K562 (cell line): Measurements from ENCODE around the gene ZNF547. TPM values are rescaled to one million over a fixed set of nuclear protein-coding genes. Genes with fewer than 3 reads are reported as not detected.

ENCODE experiments used
- ATAC-seq: fragments of 200-7000 bp; cut with Tn5 transposase; 3 replicates; pipeline ENCODE4 v1.9.1; 2020; ENCODE audit warnings: moderate library complexity
- BruUV-seq: library from RNA; stranded (reverse); fragments of 400-500 nt; replicated peaks from 2 replicates; lab custom pipeline; 2021; lab: Mats Ljungman, UMichigan
- CTCF ChIA-PET: fragments of 300-600 bp; formaldehyde crosslinking; extraction: SDS; loops from one replicate; lab custom pipeline; 2021; ENCODE audit warnings: low intra/inter-chr PET ratio; lab: Yijun Ruan, JAX
- POLR2A ChIA-PET: fragments of 300-600, 350-650 bp; sonication (Branson Sonifier 250); formaldehyde crosslinking; extraction: SDS; loops from one replicate; lab custom pipeline; 2021; ENCODE audit warnings: antibody characterized with exemption, inconsistent platforms; lab: Yijun Ruan, JAX
- DNase-seq, 4 experiments: peaks; one replicate each; pipeline versions ENCODE4 v3.0.0 to v3.0.0-alpha.2; 2011 to 2018; ENCODE audit warnings: low spot score in 3 of 4, mixed read lengths in 3 of 4; ENCODE audit errors: extremely low read depth in 1 of 4
- FAIRE-seq: peaks from 2 replicates; lab custom pipeline; 2011; peaks lifted over from hg19 to GRCh38; lab: Jason Lieb, UNC
- H2AFZ ChIP-seq: 2 replicates; pipeline ENCODE4 v1.6.0; 2011; ENCODE audit warnings: low read depth, low read length, control low read depth, inconsistent platforms
- H3K27ac ChIP-seq: fragments of 200-600 bp; 3 replicates; pipeline ENCODE4 v1.8.0; 2011; ENCODE audit warnings: low read depth, mild to moderate bottlenecking, control low read depth, inconsistent platforms, low read length, moderate library complexity, mixed read lengths; ENCODE audit errors: extremely low read depth
- H3K27me3 ChIP-seq, 2 experiments: fragments of 300-600 bp in 1 of 2; 2 replicates in 1 of 2; 3 replicates in 1 of 2; pipeline versions ENCODE4 v1.6.0 to v1.8.0; 2011; ENCODE audit warnings: inconsistent platforms in 2 of 2, low read length in 2 of 2, mild to moderate bottlenecking in 1 of 2, mixed read lengths in 1 of 2, moderate library complexity in 1 of 2; ENCODE audit not compliant: control insufficient read depth in 2 of 2, insufficient read depth in 2 of 2
- H3K36me3 ChIP-seq: fragments of 300-600 bp; 3 replicates; pipeline ENCODE4 v1.8.0; 2011; ENCODE audit warnings: mild to moderate bottlenecking, low read length, inconsistent platforms; ENCODE audit not compliant: control insufficient read depth, insufficient read depth
- H3K4me1 ChIP-seq, 2 experiments: fragments of 200-600 bp in 1 of 2; replicated peaks in 1 of 2; 2 replicates in 1 of 2; 3 replicates in 1 of 2; pipeline versions ENCODE4 v1.5.1 to v1.8.0; 2011; ENCODE audit warnings: inconsistent platforms in 2 of 2, low read length in 2 of 2, mild to moderate bottlenecking in 1 of 2, mixed read lengths in 1 of 2, moderate library complexity in 1 of 2; ENCODE audit not compliant: control insufficient read depth in 2 of 2, insufficient read depth in 2 of 2
- H3K4me2 ChIP-seq: 2 replicates; pipeline ENCODE4 v1.6.1; 2011; ENCODE audit warnings: low read length, control low read depth, inconsistent platforms, mixed read lengths; ENCODE audit not compliant: insufficient read depth
- H3K4me3 ChIP-seq: fragments of 200-600 bp; sonication (generic), shearing (Covaris generic); 2 replicates; pipeline ENCODE4 v1.5.1; 2016; ENCODE audit warnings: control low read depth, inconsistent platforms
- H3K79me2 ChIP-seq: fragments of 200-600 bp; 3 replicates; pipeline ENCODE4 v1.8.0; 2011; ENCODE audit warnings: low read length, inconsistent platforms; ENCODE audit not compliant: control insufficient read depth, insufficient read depth
- H3K9ac ChIP-seq, 2 experiments: 2 replicates each; pipeline versions ENCODE4 v1.6.0 to v1.6.1; 2011; ENCODE audit warnings: low read depth in 2 of 2, low read length in 2 of 2, control low read depth in 1 of 2, inconsistent platforms in 1 of 2, mild to moderate bottlenecking in 1 of 2, mixed read lengths in 1 of 2; ENCODE audit not compliant: insufficient read depth in 1 of 2
- H3K9me1 ChIP-seq: one replicate; pipeline ENCODE4 v1.6.0; 2011; ENCODE audit warnings: inconsistent platforms, mild to moderate bottlenecking, low read length, moderate library complexity; ENCODE audit not compliant: control insufficient read depth, insufficient read depth
- H3K9me3 ChIP-seq: replicated peaks from 2 replicates; pipeline ENCODE4 v1.5.1; 2011; ENCODE audit warnings: low read depth, low read length, inconsistent platforms; ENCODE audit not compliant: control insufficient read depth, insufficient read depth
- H4K20me1 ChIP-seq: replicated peaks from 2 replicates; pipeline ENCODE4 v1.6.1; 2011; ENCODE audit warnings: low read length, inconsistent platforms, mixed read lengths; ENCODE audit not compliant: control insufficient read depth, insufficient read depth
- BDP1 ChIP-seq: IDR thresholded peaks from 3 replicates; pipeline ENCODE4 v1.6.1; 2011; ENCODE audit not compliant: insufficient read length, insufficient read depth
- BRD9 ChIP-seq: fragments of 450-650 bp; IDR thresholded peaks from 2 replicates; pipeline ENCODE4 v1.6.1; 2018; ENCODE audit warnings: low read depth; ENCODE audit not compliant: partially characterized antibody
- CSDE1 ChIP-seq, 2 experiments: fragments of 450-650 bp; IDR thresholded peaks; 2 replicates each; pipeline ENCODE4 v1.6.1; 2016; ENCODE audit warnings: mild to moderate bottlenecking in 1 of 2
- EP300 ChIP-seq: IDR thresholded peaks from 2 replicates; pipeline ENCODE4 v1.6.1; 2012; ENCODE audit warnings: low read length, improper control_type of control experiment
- GTF2A2 ChIP-seq: IDR thresholded peaks from 2 replicates; pipeline ENCODE4 v1.6.1; 2016; ENCODE audit warnings: mild to moderate bottlenecking, missing genetic modification characterization, missing compliant biosample characterization
- KLF1 ChIP-seq: fragments of 450-650 bp; IDR thresholded peaks from 2 replicates; pipeline ENCODE4 v1.6.1; 2016; ENCODE audit warnings: missing genetic modification characterization, missing compliant biosample characterization
- RBFOX2 ChIP-seq: fragments of 200-400 bp; formaldehyde crosslinking; IDR thresholded peaks from 2 replicates; pipeline ENCODE4 v1.6.1; 2017; ENCODE audit warnings: low read depth, mild to moderate bottlenecking, low read length, moderate library complexity
- ZBED1 ChIP-seq: IDR thresholded peaks from 2 replicates; pipeline ENCODE4 v1.6.1; 2014
- ZNF316 ChIP-seq: fragments of 450-650 bp; IDR thresholded peaks from 2 replicates; pipeline ENCODE4 v1.6.1; 2016
- WGBS: fragments of 100-300 bp; shearing (Covaris generic); methylation state at CpG from one replicate; pipeline ENCODE4 v1.1.6; 2016; ENCODE audit warnings: low coverage, mixed read lengths; ENCODE audit not compliant: insufficient coverage; ENCODE audit errors: missing lambda C conversion rate; 5-methylcytosine and 5-hydroxymethylcytosine counted together
- in situ Hi-C: fragments of 300-500 bp; cut with MboI; formaldehyde crosslinking; loops from 4 replicates; pipeline ENCODE4 v1.15.0; 2018; ENCODE audit warnings: inconsistent platforms, mixed read lengths
- intact Hi-C: fragments of 100-400 bp; cut with micrococcal nuclease; formaldehyde crosslinking; loops from 2 replicates; pipeline ENCODE4 v1.14.2; 2022
- polyA plus RNA-seq, 8 experiments: library from polyadenylated mRNA; depleted of rRNA in 4 of 8; stranded (reverse) in 5 of 8; unstranded in 3 of 8; fragments of >200 nt; fragmentation: Nextera tagmentation in 2 of 8; fragmentation: Illumina TruSeq in 1 of 8; extraction: Ambion mirVana in 2 of 8; extraction: Trizol in 1 of 8; gene quantifications; 2 replicates each; pipeline versions ENCODE4 v1.2.1 to v1.2.3, GENCODE V29; 2011 to 2014; ENCODE audit warnings: inconsistent platforms in 1 of 8, missing spikeins in 1 of 8
- total RNA-seq, 7 experiments: library from RNA; depleted of rRNA in 6 of 7; stranded (reverse); fragments of >200 nt in 6 of 7; fragmentation: Illumina TruSeq in 2 of 7; extraction: Trizol in 2 of 7; gene quantifications; 2 replicates each; pipeline versions ENCODE4 v1.2.1 to v1.2.3, GENCODE V29; 2011 to 2021; ENCODE audit warnings: low replicate concordance in 1 of 7
- TF ChIP-seq, protein P1 (sequence below): IDR thresholded peaks from 3 replicates; pipeline ENCODE4 v1.6.1; 2011; ENCODE audit warnings: borderline replicate concordance, mild to moderate bottlenecking, moderate library complexity; ENCODE audit not compliant: insufficient read length; ENCODE audit errors: extremely low read depth
- TF ChIP-seq, protein P2 (sequence below): sonication (generic); formaldehyde crosslinking; IDR thresholded peaks from 2 replicates; pipeline ENCODE4 v1.8.1; 2023; ENCODE audit warnings: mild to moderate bottlenecking, missing genetic modification reagents

Gene ZNF547
- total and polyA plus RNA-seq, 9 of the 15 experiments (the other 6 are each of a cell fraction or from before 2014, with no cell fraction given): 0.03 to 0.96 (median 0.30) TPM

DNA sequence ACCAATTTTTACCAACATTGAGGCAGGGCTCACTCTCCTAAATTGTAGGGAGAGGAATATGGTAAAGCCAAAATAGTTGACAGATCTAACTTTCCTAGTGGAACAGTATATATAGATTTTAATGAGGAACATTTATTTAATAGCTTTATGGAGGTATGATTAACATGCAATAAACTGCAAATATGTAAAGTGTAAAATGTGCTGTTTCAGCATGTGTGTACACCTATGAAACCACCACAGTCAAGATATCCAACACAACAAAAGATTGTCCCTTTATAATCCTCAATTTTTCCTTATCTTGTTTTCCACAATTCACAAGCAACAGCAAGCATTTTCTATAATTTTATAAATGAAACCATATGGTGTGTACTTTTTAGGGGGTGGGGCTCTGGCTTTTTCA is 4.1 kb upstream of the ZNF547 start:
- H3K27me3 ChIP-seq: no peaks in the 10 kb centered on the region
- H3K4me3 ChIP-seq: no peak overlapping the region
- no peak overlapping the region for H3K27ac ChIP-seq
- intact Hi-C loops: no loop called here
- CTCF ChIA-PET: no interaction called here
- POLR2A ChIA-PET: no interaction called here
- H3K9me1 ChIP-seq: no peaks in the 10 kb centered on the region
- H2AFZ ChIP-seq: no peak overlapping the region
- H3K79me2 ChIP-seq: no peaks in the 10 kb centered on the region
- FAIRE-seq (no peak), ATAC-seq (no peak), DNase-seq (no peak)
- H3K9ac ChIP-seq: no peak overlapping the region
- in situ Hi-C loops: no loop called here
- TF ChIP-seq ZNF316: 0 out of 2 replicates have a peak, but pooled peaks have one; percentile 33
- TF ChIP-seq, protein P1, sequence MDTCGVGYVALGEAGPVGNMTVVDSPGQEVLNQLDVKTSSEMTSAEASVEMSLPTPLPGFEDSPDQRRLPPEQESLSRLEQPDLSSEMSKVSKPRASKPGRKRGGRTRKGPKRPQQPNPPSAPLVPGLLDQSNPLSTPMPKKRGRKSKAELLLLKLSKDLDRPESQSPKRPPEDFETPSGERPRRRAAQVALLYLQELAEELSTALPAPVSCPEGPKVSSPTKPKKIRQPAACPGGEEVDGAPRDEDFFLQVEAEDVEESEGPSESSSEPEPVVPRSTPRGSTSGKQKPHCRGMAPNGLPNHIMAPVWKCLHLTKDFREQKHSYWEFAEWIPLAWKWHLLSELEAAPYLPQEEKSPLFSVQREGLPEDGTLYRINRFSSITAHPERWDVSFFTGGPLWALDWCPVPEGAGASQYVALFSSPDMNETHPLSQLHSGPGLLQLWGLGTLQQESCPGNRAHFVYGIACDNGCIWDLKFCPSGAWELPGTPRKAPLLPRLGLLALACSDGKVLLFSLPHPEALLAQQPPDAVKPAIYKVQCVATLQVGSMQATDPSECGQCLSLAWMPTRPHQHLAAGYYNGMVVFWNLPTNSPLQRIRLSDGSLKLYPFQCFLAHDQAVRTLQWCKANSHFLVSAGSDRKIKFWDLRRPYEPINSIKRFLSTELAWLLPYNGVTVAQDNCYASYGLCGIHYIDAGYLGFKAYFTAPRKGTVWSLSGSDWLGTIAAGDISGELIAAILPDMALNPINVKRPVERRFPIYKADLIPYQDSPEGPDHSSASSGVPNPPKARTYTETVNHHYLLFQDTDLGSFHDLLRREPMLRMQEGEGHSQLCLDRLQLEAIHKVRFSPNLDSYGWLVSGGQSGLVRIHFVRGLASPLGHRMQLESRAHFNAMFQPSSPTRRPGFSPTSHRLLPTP: no peak
- no peak overlapping the region for H3K4me2 ChIP-seq
- H3K4me1 ChIP-seq: peaks cover 0 to 5% of the 10 kb centered on the region in 2 experiments; a peak in 1 of 5 replicates
- H4K20me1 ChIP-seq: no peaks in the 10 kb centered on the region
- BruUV-seq: no TSS peak
- peaks cover 4% of the 10 kb centered on the region for H3K9me3 ChIP-seq
- H3K36me3 ChIP-seq: peaks cover 28% of the 10 kb centered on the region

DNA sequence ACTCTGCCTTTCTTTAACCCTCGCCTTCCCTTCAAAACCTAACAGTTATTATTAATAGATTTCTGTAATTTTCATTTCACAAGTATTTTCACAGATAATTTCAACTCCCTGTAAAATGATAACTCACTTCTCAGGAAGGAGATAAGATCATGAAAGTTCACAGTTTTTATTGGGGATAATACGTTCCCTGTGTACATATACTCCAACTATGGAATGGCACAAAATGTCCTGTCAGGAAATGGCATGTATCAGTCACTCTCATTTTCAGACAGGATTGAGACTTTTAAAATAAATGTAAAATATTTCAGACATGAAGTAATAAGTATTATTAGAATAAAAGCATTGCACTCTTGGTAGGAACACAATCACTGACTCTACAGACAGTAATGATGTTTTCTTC is 932 bp upstream of the ZNF547 start:
- no peak for ATAC-seq
- Histone ChIP-seq H3K27me3 (no peaks in the 10 kb centered on the region), H3K36me3 (peaks cover 4% of the 10 kb centered on the region; the same call in 2 of the 3 replicates), H3K4me2 (peak overlapping the region; percentile 83), H4K20me1 (no peaks in the 10 kb centered on the region), H3K27ac (peak overlapping the region; percentile 78; the same call in 2 of the 3 replicates), H3K4me3 (peak overlapping the region; percentile 50), H3K9me3 (peaks cover 4% of the 10 kb centered on the region; the same call in 1 of the 2 replicates), H3K79me2 (no peaks in the 10 kb centered on the region), H3K4me1 (peaks cover 0 to 5% of the 10 kb centered on the region in 2 experiments; a peak in 1 of 5 replicates), H3K9me1 (no peaks in the 10 kb centered on the region), H2AFZ (peak overlapping the region; percentile 77), H3K9ac (peak overlapping the region in 1 of 2 experiments; percentile 56; a peak in 1 of 4 replicates)
- BruUV-seq: no TSS peak
- CTCF ChIA-PET: no interaction called here
- no peak for FAIRE-seq
- TF ChIP-seq GTF2A2 (tag) (no peak), BRD9 (no peak), KLF1 (tag) (no peak), ZBED1 (no peak), RBFOX2 (no peak), BDP1 (no peak), EP300 (no peak), CSDE1 (IDR thresholded peaks at IDR 0.05) (no peak)
- TF ChIP-seq, protein P2, sequence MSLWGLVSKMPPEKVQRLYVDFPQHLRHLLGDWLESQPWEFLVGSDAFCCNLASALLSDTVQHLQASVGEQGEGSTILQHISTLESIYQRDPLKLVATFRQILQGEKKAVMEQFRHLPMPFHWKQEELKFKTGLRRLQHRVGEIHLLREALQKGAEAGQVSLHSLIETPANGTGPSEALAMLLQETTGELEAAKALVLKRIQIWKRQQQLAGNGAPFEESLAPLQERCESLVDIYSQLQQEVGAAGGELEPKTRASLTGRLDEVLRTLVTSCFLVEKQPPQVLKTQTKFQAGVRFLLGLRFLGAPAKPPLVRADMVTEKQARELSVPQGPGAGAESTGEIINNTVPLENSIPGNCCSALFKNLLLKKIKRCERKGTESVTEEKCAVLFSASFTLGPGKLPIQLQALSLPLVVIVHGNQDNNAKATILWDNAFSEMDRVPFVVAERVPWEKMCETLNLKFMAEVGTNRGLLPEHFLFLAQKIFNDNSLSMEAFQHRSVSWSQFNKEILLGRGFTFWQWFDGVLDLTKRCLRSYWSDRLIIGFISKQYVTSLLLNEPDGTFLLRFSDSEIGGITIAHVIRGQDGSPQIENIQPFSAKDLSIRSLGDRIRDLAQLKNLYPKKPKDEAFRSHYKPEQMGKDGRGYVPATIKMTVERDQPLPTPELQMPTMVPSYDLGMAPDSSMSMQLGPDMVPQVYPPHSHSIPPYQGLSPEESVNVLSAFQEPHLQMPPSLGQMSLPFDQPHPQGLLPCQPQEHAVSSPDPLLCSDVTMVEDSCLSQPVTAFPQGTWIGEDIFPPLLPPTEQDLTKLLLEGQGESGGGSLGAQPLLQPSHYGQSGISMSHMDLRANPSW (CRISPR knock-in tag): no peak
- POLR2A ChIA-PET: no interaction called here
- WGBS: 31% methylated on average over 2 of the region's 2 CpGs
- in situ Hi-C loops: no loop called here
- DNase-seq: no peak
- intact Hi-C loops: no loop called here
